CD4-positive, alpha-beta T cell treated with Interleukin-15 for 4 hours (primary cell): ENCODE data around the gene TMEM161B.
"Not testable (repeated sequence)": the region's sequence is repeated elsewhere in the genome, so short reads cannot be mapped to it uniquely, and the experiment has no call there.

ENCODE experiments used
- DNase-seq: peaks from one replicate; pipeline ENCODE4 v3.0.0-alpha.2; 2020; ENCODE audit warnings: low spot score

TMEM161B gene

GRCh38 chr5:88177486-88177885 lies 91.2 kb downstream of the TMEM161B start:
- not testable (repeated sequence) for DNase-seq

DNA sequence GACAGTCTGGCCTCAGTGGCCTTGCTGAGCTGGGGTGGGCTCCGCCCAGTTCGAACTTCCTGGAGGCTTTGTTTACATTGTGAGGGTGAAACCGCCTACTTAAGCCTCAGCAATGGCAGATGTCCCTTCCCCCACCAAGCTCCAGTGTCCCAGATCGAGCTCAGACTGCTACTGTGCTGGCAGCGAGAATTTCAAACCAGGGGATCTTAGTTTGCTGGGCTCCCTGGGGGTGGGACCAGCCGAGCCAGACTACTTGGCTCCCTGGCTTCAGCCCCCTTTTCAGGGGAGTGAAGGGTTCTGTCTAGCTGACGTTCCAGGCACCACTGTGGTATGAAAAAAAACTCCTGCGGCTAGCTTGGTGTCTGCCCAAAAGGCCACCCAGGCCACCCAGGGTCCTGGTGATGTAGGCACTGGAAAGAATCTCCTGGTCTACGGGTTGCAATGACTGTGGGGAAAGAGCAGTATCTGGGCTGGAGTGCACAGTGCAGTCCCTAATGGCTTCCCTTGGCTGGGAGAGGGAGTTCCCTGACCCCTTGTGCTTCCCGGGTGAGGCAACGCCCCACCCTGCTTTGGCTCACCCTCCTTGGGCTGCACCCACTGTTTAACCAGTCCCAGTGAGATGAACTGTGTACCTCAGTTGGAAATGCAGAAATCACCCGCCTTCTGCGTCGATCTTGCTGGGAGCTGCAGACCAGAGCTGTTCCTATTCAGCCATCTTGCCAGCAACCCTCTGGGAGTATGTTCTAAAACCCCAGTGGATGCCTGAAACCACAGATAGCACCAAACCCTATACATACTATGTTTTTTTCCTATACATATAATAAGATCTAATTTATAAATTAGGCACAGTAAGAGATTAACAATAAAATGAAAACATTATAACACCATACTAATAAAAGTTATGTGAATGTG lies 95.5 kb downstream of the TMEM161B start:
- no peak for DNase-seq

GRCh38 chr5:88159591-88159990 lies 109.1 kb downstream of the TMEM161B start:
- DNase-seq: no peak

GRCh38 chr5:88158056-88158455 lies 110.6 kb downstream of the TMEM161B start:
- DNase-seq: no peak

DNA sequence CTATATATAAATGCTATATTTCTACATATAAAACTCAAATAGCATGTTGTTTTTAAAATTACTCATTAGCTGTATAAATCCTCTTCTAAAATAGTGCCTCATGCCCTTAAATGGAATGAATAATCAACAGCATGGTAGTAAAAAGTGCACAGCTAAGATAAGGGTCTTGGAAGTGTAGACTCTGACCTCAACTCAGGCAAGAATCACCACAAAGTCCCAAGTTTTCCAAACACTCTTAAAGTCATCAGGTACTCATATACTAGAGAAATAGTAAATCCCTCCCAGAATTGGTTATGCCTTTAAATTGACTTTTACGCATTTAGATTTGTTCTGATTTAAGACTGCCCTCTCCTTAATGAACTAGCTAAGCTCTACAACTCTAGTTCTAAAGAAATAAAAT lies 113.8 kb downstream of the TMEM161B start:
- DNase-seq: no peak

GRCh38 chr5:88150747-88151146 lies 117.9 kb downstream of the TMEM161B start:
- no peak for DNase-seq

DNA sequence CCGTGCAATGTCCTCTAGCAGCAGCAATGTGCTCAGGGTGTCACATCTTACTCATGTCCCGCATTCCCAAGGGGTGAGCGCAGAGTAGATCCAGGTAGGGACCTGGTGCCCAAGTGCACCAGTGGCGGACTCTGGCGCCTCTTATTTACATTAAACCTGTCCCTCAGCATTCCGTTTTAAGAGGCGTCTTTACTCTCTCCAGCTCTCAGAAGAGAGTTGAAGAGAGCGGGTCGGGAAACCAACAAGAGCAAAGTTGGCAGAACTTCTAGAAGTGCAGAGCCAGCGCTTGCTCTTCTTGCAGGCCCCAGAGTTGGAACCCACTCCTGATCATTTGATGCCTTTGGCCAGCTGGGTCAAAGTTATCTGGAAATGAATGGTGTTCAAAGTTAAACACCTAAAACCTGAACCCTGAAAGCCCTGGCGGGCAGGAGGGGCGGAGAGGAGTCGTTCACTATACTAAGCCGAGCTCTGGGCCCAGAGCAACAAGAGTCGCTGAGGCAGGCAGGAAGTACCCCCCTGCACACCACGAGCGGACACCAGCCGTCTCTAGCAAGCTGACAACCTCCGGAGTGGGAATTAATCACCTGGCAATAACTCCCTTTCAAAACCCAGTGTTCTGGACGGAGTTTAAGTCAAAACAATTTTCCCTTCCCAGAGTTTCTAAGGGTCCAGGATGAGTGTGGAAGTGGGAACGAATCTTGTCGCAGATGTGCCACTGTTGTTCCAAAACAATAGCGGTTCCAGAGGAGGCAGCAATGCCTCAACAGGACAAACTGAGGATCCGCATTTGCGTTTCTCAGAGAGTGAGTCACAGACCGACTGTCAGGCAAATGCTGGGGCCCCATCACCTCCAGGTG lies 122.8 kb downstream of the TMEM161B start:
- DNase-seq: no peak

DNA sequence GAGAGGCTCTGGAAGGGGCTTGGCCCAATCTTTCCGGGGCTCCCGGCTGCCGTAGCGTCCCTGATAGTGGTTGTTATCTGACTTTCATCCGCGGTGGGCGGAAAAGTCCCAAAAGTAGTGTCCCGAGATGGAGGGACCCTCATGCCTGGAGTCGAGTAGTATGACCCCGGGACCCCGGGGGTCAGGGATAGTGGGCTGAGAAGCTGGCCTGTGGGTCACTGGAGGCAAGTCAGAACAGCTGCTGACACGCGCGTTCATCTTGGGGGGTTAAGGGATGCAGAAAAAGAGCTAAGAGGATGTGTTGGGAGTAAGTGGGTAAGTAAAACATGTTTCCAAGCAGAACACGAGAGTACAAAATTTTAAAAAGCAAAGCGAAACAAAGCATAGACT lies 123.4 kb downstream of the TMEM161B start:
- DNase-seq: no peak
